Measurements from ENCODE around the gene NRG2.

DNA sequence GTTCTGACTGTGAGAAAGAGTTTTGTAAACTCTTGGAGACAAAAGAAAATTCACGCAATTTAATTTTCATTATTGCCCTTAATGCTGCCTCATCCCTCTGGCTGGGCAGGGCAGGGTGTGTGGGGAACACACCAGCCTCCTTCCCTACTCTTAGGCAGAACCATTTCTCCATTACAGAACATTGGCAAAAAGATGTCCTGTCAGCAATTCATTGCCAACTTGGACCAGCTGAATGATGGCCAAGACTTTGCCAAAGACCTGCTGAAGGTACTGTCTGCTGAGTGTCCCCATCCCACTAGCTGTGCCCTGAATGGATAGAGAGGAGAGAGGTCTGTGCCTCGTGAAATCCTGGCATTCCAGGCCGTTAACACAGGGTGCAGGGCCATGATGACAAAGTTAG, 209.6 kb downstream of the NRG2 start:
- TF ChIP-seq POLR2AphosphoS5 (IDR thresholded peaks at IDR 0.05; ENCODE audit: low read depth) = no peak
- no peak for TF ChIP-seq EZH2 (IDR thresholded peaks at IDR 0.05; ENCODE audit: low read depth, unreplicated experiment)
- TF ChIP-seq JUNB (IDR thresholded peaks at IDR 0.05; ENCODE audit: unreplicated experiment) = no peak
- TF ChIP-seq, protein P1, sequence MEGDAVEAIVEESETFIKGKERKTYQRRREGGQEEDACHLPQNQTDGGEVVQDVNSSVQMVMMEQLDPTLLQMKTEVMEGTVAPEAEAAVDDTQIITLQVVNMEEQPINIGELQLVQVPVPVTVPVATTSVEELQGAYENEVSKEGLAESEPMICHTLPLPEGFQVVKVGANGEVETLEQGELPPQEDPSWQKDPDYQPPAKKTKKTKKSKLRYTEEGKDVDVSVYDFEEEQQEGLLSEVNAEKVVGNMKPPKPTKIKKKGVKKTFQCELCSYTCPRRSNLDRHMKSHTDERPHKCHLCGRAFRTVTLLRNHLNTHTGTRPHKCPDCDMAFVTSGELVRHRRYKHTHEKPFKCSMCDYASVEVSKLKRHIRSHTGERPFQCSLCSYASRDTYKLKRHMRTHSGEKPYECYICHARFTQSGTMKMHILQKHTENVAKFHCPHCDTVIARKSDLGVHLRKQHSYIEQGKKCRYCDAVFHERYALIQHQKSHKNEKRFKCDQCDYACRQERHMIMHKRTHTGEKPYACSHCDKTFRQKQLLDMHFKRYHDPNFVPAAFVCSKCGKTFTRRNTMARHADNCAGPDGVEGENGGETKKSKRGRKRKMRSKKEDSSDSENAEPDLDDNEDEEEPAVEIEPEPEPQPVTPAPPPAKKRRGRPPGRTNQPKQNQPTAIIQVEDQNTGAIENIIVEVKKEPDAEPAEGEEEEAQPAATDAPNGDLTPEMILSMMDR (conservative IDR thresholded peaks at IDR 0.05; ENCODE audit: low read depth in 2 of 2) = no peak
- TF ChIP-seq EZH2phosphoT487 (IDR thresholded peaks at IDR 0.05; ENCODE audit: unreplicated experiment) = no peak
- no peak for TF ChIP-seq ZNF331 (CRISPR knock-in tag; IDR thresholded peaks at IDR 0.05; ENCODE audit: low read depth)
- no peak for TF ChIP-seq CREB1 (CRISPR knock-in tag; IDR thresholded peaks at IDR 0.05; ENCODE audit: low read depth)
- TF ChIP-seq, protein P2, sequence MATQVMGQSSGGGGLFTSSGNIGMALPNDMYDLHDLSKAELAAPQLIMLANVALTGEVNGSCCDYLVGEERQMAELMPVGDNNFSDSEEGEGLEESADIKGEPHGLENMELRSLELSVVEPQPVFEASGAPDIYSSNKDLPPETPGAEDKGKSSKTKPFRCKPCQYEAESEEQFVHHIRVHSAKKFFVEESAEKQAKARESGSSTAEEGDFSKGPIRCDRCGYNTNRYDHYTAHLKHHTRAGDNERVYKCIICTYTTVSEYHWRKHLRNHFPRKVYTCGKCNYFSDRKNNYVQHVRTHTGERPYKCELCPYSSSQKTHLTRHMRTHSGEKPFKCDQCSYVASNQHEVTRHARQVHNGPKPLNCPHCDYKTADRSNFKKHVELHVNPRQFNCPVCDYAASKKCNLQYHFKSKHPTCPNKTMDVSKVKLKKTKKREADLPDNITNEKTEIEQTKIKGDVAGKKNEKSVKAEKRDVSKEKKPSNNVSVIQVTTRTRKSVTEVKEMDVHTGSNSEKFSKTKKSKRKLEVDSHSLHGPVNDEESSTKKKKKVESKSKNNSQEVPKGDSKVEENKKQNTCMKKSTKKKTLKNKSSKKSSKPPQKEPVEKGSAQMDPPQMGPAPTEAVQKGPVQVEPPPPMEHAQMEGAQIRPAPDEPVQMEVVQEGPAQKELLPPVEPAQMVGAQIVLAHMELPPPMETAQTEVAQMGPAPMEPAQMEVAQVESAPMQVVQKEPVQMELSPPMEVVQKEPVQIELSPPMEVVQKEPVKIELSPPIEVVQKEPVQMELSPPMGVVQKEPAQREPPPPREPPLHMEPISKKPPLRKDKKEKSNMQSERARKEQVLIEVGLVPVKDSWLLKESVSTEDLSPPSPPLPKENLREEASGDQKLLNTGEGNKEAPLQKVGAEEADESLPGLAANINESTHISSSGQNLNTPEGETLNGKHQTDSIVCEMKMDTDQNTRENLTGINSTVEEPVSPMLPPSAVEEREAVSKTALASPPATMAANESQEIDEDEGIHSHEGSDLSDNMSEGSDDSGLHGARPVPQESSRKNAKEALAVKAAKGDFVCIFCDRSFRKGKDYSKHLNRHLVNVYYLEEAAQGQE (IDR thresholded peaks at IDR 0.05; ENCODE audit: unreplicated experiment) = no peak

Measured in GM23338 (cell line).